ENCODE measurements around the gene GLRA2.

- no peak for TF ChIP-seq TARDBP (IDR thresholded peaks at IDR 0.05)
- TF ChIP-seq CTBP1 (IDR thresholded peaks at IDR 0.05; ENCODE audit: borderline replicate concordance): no peak
- no peak for TF ChIP-seq FOXK2 (IDR thresholded peaks at IDR 0.05)
- TF ChIP-seq ARNT (IDR thresholded peaks at IDR 0.05): no peak
- no peak for TF ChIP-seq SP1 (IDR thresholded peaks at IDR 0.05)
- no peak for TF ChIP-seq HDGF (IDR thresholded peaks at IDR 0.05; ENCODE audit: borderline replicate concordance)
- TF ChIP-seq FOXM1 (IDR thresholded peaks at IDR 0.05; ENCODE audit: borderline replicate concordance): no peak
- TF ChIP-seq ELF4 (IDR thresholded peaks at IDR 0.05): no peak
- no peak for TF ChIP-seq SUZ12 (IDR thresholded peaks at IDR 0.05)
- no peak for TF ChIP-seq FOXA1 (IDR thresholded peaks at IDR 0.05)
These were observed at the start of gene GLRA2 for GRCh38 chrX:14529290-14529989.

Measured in HEK293T (cell line).